BE2C (cell line): ENCODE results near the gene NELL1.
A peak's percentile ranks its signal among the peaks of the same experiment; 100 is the strongest.

Experiments used
- DNase-seq: peaks from one replicate; pipeline ENCODE4 v3.0.0-alpha.2; 2020
- H3K27me3 ChIP-seq: fragments of 250-450 bp; sonication (Bioruptor Pico); 2 replicates; pipeline ENCODE4 v1.5.1; 2020; ENCODE audit warnings: mild to moderate bottlenecking
- H3K36me3 ChIP-seq: fragments of 250-450 bp; sonication (Bioruptor Pico); 2 replicates; pipeline ENCODE4 v1.5.1; 2020; ENCODE audit warnings: mild to moderate bottlenecking
- H3K4me1 ChIP-seq: fragments of 250-450 bp; sonication (Bioruptor Pico); 2 replicates; pipeline ENCODE4 v1.5.1; 2020
- H3K4me3 ChIP-seq: 2 replicates; pipeline ENCODE4 v1.5.1; 2011; ENCODE audit warnings: low read depth, low read length
- H3K9me3 ChIP-seq: fragments of 250-450 bp; sonication (Bioruptor Pico); 2 replicates; pipeline ENCODE4 v1.5.1; 2020
- TF ChIP-seq, protein P1 (sequence below): IDR thresholded peaks from 2 replicates; pipeline ENCODE4 v1.5.1; 2012; ENCODE audit warnings: mild to moderate bottlenecking, low read depth, low read length

NELL1 gene

DNA sequence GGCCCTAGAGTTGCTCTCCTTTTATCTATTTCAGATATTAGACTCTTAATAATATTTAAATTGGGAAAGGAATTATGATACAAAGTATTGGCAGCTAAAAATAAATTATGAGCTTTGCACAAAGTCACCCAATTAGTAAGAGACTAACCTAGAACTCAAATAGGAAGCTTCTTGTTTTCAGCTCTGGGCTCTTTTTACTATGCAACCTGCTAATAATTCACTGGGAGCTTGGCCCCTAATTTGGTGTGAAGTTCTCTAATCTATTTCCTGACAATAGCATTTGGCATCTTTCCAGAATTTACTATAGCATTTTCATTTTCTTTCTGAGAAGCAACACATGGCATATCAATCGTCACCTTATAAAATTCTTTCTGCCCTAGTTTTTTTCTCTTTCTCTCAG is 795.8 kb downstream of the NELL1 start:
- Histone ChIP-seq H3K9me3 (no peaks in the 10 kb centered on the region), H3K27me3 (no peaks in the 10 kb centered on the region), H3K36me3 (no peaks in the 10 kb centered on the region), H3K4me1 (no peaks in the 10 kb centered on the region), H3K4me3 (no peak overlapping the region)
- no peak for DNase-seq
- TF ChIP-seq, protein P1, sequence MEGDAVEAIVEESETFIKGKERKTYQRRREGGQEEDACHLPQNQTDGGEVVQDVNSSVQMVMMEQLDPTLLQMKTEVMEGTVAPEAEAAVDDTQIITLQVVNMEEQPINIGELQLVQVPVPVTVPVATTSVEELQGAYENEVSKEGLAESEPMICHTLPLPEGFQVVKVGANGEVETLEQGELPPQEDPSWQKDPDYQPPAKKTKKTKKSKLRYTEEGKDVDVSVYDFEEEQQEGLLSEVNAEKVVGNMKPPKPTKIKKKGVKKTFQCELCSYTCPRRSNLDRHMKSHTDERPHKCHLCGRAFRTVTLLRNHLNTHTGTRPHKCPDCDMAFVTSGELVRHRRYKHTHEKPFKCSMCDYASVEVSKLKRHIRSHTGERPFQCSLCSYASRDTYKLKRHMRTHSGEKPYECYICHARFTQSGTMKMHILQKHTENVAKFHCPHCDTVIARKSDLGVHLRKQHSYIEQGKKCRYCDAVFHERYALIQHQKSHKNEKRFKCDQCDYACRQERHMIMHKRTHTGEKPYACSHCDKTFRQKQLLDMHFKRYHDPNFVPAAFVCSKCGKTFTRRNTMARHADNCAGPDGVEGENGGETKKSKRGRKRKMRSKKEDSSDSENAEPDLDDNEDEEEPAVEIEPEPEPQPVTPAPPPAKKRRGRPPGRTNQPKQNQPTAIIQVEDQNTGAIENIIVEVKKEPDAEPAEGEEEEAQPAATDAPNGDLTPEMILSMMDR = no peak

DNA sequence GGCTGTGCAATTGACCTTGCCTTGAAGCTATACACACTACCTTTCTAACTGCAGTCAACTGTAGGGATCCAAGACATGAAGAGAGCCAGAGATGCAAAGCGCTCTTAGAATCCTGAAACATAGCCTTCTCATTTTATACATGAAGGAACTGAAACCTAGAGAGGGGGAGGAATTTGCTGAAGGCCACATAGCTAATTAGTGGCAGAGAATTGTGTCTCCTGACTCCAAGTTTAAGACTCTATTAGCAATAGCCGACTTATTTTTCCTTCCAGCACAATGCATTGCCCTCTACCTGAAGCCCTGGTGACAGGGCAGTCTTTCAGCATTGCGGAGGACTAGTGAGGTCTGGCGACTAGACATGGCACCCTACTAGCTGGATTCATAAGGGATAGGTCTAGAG is 796.5 kb downstream of the NELL1 start:
- Histone ChIP-seq H3K9me3 (no peaks in the 10 kb centered on the region), H3K4me1 (no peaks in the 10 kb centered on the region), H3K4me3 (no peak overlapping the region), H3K36me3 (no peaks in the 10 kb centered on the region), H3K27me3 (no peaks in the 10 kb centered on the region)
- no peak for DNase-seq
- TF ChIP-seq, protein P1 = no peak

- TF ChIP-seq, protein P1 = no peak
Observed at GRCh38 chr11:21470521-21470920, 801.1 kb downstream of the NELL1 start.

DNA sequence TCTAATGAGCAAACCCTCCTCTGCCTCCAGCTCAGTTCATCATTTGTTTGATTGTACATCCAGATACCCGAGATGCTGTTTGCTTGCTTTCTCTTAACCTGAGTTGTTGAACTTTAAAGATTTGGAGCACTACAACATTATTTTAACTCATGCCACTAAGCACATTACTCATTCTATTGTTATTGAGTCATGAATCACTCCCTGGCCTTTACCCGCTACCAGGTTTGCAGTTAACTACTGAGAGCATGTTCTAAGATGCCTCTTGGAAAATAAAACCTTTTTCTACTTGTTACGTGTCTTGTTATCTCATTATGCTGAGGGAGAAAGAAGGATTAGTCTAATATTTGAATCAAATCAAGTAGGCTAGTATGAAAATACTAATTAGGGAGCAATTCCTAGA is 802.9 kb downstream of the NELL1 start:
- H3K27me3 ChIP-seq = no peaks in the 10 kb centered on the region
- H3K9me3 ChIP-seq = no peaks in the 10 kb centered on the region
- H3K4me1 ChIP-seq = no peaks in the 10 kb centered on the region
- no peak overlapping the region for H3K4me3 ChIP-seq
- H3K36me3 ChIP-seq = no peaks in the 10 kb centered on the region
- DNase-seq = no peak
- TF ChIP-seq, protein P1 = no peak

More at GRCh38 chr11:21470521-21470920, 801.1 kb downstream of the NELL1 start:
- H3K4me1 ChIP-seq = no peaks in the 10 kb centered on the region
- no peaks in the 10 kb centered on the region for H3K36me3 ChIP-seq
- no peak for DNase-seq
- H3K27me3 ChIP-seq = no peaks in the 10 kb centered on the region
- no peaks in the 10 kb centered on the region for H3K9me3 ChIP-seq
- H3K4me3 ChIP-seq = no peak overlapping the region

DNA sequence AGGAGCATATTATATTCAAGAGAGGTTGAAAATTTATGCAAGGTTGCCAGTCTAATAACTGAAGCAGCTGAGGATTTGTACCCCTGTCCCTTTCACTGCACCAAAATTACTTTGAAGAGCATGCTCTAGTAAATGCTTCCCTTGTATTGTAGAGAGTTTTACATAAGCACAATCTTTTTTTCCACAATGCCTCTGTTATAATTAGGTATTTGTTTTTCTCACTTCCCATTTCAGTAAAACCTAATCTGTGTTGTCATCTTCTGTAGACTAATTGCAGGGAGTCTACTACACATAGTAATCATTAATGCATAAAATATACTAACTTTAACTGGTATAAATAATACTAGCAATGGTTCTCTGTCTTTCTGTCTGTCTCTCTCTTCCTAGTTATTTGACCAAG is 805.1 kb downstream of the NELL1 start:
- no peaks in the 10 kb centered on the region for H3K9me3 ChIP-seq
- DNase-seq = no peak
- no peaks in the 10 kb centered on the region for H3K36me3 ChIP-seq
- no peaks in the 10 kb centered on the region for H3K4me1 ChIP-seq
- no peak overlapping the region for H3K4me3 ChIP-seq
- no peaks in the 10 kb centered on the region for H3K27me3 ChIP-seq
- TF ChIP-seq, protein P1 = no peak

DNA sequence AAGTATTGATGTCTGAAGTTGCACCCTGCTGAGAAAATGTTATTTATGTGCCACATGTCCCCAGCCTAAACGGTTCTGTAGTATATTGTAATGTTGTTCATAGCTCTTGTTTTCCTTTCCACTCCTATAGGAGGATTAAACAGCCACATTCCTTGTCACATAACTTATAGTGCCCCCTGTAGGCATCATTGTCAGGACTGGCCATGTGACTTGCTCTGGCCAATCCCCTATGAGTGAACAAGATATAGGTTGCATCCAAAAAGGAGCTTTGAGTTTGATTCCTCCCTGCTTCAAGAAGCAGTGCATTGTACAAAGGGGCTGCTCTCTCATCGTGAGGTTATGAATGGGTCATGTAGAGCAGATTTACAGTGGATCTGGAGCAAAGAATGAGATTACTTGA is 805.9 kb downstream of the NELL1 start:
- Histone ChIP-seq H3K27me3 (no peaks in the 10 kb centered on the region), H3K36me3 (no peaks in the 10 kb centered on the region), H3K4me3 (no peak overlapping the region), H3K4me1 (no peaks in the 10 kb centered on the region), H3K9me3 (no peaks in the 10 kb centered on the region)
- DNase-seq = no peak
- TF ChIP-seq, protein P1 = peak; percentile 11; the same call in 1 of the 2 replicates
